Stimulated activated CD8-positive, alpha-beta memory T cell treated with anti-CD3 and anti-CD28 coated beads, Interleukin-2, amount 100 ng/mL, for 1 hour (primary cell): ENCODE measurements around the gene HSPA4.
"Not testable (repeated sequence)": the region's sequence is repeated elsewhere in the genome, so short reads cannot be mapped to it uniquely, and the experiment has no call there.

Experiments used
- DNase-seq, 2 donors: peaks; one replicate each; pipeline ENCODE4 v3.0.0-alpha.2; 2020; ENCODE audit warnings: low read depth in 2 of 2

The HSPA4 gene

DNA sequence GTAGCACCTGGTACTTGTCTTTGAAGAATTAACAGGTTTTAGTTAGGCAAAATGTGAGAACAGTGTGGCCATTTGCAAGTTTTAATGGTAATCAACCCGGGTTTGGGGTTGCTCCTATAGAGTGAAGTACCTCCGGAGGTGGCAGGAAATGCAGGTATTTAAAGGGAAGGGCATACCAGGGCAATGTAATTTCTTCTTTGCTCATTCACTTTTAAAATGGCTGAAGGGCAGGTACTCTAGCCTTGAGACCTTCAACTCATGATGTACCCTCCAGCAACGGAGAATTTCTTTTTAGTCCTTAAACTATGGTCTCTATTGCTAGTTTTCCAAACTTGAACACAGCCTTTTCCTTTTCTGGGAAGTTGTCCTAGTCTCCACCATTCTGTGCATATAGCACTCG lies 1.3 kb upstream of the HSPA4 start:
- no peak for DNase-seq

- DNase-seq = peak in 1 of 2 donors; percentile 2
Observed at GRCh38 chr5:133051061-133051541, 712 bp upstream of the HSPA4 start.

DNA sequence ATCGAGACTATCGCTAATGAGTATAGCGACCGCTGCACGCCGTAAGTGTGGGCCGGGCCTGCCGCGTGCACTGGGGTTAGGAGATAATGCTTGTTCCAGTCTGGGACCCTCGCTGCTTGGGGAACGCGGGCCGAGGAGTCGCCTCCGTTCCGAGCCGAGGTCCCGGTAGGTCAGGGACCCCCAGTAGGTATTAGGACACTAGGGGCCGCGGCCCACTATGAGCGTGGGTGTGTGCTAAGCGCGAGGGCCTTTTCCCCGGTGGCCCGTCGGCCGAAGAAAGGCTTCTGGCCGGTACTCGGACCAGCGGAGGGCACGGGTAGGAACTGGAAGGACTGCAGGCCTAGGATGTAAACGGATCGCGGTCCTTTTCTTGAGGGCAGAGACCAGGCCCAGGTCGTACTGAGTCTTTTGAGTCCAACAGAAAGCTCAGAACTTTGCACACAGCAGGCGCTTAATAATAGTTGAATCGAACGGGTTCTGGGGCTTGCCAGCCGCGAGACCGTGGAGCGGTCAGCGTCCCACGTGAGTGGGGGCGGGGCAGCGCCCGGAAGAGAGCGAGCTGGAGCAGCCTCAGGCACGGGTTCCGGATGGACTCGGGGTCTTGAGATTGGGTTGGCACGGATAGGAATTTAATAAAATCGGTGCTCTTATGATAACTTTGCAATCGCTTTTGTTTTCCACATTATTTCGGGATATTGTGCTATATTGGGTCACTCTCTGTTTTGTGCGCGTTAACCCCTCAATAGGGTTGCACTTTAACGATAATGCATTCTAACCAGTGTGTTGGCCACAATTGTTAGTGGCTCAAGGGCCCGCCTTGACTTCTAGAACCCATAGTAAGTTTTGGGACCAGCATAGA lies 733 bp downstream of the HSPA4 start:
- DNase-seq = peak; percentile 10 to 15

DNA sequence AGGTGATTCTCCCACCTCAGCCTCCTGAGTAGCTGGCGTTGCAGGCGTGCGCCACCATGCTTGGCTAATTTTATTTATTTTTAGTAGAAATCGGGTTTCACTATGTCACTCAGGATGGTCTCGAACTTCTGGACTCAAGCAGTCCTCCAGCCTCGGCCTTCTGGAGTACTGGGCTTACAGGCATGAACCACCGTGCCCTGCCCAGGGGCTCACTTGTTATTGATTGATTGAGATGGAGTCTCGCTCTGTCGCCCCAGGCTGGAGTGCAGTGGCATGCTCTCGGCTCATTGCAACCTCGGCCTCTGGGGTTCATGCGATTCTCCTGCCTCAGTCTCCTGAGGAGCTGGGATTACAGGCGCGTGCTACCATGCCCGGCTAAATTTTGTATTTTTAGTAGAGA lies 1.6 kb downstream of the HSPA4 start:
- DNase-seq = no peak

DNA sequence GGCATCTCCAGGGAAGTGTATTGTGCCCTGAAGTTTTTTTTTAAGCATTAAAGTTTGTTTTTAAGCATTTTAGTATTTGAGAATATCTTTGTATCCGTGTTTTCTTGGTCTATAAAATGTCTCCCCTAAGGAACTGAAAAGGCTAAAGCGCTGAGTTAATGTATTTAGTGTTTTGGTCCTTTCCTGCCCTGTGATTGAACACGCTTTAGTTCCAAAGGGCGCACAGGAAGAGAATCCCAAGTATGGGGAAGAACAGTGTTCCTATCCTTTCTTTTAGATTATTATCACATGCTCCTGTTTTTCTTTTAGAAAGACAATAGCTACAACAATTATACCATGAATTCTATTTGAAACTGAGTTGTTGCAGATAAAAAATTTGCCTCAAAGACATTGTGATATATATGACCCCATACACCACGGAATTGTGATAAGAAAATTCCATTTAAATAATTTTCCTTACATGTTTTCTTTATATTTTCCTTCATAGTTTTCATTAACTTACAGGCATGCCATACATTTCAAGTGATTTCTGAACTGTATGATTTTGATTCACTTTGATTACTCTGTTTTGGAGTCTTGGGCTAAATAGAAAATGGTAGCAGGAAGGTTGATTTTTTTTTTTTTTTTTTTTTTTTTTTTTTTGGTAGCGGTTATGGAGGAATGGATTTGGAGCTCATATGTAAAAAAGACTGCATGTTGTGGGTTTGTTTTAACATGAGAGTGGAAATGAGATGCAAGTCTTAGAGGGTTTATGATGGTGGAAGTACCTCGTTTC lies 3.1 kb downstream of the HSPA4 start:
- DNase-seq = no peak

DNA sequence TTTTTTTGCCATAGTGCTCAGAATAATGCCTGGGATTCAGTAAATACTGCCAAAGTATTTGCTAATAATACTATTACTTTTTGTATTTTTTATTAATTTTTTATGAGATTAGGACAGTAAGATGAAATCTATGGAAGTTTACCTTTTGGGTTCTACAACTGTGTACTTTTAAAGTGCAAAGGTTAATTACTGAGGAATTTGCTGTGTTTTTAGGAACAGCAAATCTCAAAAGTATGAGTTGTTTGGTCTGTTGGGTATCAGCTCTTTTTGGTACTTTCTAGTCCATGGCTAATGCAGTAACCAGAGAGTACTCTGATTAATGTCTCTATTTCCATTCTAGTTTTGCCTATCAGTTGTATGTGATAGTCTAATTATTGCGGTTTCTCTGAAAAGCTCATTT lies 5.1 kb downstream of the HSPA4 start:
- no peak for DNase-seq

- no peak for DNase-seq
Observed at GRCh38 chr5:133059621-133060020, 7.8 kb downstream of the HSPA4 start.

DNA sequence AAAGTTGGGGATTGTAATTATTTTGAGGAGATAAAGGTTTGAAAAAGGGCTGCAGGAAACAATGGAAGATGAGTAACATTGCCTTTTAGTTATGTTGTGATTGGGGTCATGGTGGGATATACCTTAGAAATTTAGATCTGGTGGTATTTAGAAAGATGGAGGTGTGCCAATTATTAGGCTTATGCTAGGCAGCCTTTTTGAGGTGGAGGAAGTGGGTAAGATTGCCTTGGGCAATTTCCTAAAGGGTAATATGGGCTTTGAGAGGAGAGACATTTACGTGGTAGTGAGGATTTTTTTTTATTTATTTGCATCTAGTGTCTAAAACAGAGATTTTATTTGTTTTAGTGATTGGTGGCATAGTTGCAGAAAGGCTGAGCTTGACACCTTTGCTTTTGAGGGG lies 10.5 kb downstream of the HSPA4 start:
- no peak for DNase-seq

GRCh38 chr5:133063965-133064364 lies 12.2 kb downstream of the HSPA4 start:
- no peak for DNase-seq

GRCh38 chr5:133065471-133065870 lies 13.7 kb downstream of the HSPA4 start:
- DNase-seq = no peak

DNA sequence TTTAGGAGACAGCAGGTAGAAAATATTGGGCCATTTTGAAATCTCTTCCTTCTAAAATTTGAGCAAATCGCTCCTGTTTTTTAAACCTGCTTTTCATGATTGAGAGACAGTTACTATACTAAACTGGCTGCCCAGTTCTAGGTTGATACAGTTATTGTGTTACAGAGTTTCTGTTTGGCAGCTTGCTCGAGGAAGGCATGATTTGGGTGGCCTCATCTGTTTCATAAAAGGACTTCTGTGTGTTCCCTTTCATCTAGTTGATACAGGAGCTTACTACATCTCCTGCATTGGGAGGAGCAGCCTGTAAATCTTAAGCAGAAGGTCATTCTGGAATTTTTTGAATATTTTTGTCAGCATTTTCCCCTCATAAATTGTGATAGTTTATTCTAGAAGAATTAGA lies 14.2 kb downstream of the HSPA4 start:
- no peak for DNase-seq

DNA sequence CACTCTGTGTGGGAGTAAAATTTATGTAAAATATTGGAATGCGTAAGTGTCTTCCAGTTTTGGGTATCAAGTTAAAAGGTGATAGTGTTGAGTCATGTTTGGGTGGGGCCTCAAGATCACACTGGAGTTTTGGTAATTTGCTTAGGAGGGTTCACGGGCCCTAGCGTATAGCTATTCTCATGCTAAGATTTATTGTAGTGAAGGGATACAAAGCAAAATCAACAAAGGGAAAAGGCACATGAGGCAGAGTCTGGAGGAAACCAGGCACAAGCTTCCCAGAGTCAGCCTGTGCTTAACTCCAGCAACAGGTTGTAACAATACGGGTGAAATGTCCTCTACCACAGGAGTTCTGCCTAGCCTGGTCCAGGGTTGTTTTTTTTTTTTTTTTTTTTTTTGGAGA lies 20.2 kb downstream of the HSPA4 start:
- no peak for DNase-seq

DNA sequence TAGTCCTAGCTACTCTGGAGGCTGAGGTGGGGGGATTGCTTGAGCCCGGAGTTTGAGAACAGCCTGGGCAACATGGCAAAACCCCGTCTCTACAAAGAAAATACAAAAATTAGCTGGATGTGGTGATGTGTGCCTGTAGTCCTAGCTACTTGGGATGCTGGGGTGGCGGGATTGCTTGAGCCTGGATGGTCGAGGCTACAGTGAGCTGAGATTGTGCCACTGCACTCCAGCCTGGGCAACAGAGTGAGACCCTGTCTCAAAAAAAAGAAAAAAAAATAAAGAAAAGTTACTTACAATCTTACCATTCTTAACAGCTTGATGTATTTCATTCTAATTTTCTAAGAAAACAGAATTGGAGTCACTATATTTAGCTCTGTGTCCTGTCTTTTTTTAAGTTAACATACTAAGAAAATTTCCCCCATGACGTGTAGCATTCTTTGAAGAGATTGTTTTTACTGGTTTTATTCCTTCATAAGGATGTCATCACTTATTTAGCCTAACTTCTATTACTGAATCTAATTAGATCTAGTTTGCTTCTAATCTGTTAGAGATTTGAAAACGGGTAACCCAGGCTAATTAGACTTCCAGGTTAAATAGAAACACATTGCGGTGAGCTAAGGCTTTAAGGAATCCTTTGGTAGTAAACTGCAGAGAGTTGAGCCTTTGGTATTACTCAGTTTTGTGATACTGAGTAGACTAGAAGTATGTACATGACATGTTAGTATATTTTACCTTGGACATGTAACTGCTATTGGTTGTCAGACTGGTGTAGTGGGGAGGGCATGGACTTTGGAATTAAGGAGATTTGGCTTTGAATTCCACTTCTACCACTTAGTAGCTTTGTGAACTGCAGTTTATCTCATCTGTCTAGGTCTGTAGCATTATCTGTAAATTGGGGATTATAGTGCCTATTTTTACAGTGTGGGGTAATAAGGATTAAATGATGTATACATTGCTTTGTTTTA lies 24.0 kb downstream of the HSPA4 start:
- DNase-seq = no peak

DNA sequence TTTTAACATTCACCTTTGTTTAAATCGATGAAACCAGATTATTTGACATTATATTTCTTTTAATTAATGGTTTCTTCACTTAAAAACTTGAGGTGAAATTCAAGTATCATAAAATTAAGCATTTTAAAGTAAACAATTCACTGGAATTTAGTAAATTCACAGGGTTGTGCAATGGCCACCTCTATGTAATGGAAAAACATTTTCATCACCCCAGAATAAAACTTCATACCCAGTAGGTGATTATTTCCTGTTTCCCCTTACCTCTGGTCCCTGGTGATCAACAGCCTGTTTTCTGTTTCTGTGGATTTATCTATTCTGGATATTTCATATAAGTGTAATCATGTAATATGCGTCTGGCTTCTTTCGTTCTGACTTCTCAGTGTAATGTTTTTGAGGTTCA lies 27.2 kb downstream of the HSPA4 start:
- DNase-seq = no peak

DNA sequence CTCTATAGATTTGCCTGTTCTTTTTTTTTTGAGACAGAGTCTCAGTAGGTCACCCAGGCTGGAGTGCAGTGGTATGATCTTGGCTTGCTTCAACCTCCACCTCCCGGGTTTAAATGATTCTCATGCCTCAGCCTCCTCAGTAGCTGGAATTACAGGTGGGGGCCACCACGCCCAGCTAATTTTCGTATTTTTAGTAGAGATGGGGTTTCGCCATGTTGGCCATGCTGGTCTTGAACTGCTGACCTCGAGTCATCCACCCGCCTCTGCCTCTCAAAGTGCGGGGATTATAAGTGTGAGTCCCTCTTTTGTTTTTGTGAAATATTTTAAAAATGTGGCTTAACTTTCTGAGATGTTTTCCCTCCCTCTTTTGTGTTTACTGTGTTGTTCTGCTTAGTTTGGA lies 29.2 kb downstream of the HSPA4 start:
- no peak for DNase-seq

GRCh38 chr5:133081703-133082102 lies 29.9 kb downstream of the HSPA4 start:
- no peak for DNase-seq

GRCh38 chr5:133082128-133082527 lies 30.3 kb downstream of the HSPA4 start:
- DNase-seq = no peak

DNA sequence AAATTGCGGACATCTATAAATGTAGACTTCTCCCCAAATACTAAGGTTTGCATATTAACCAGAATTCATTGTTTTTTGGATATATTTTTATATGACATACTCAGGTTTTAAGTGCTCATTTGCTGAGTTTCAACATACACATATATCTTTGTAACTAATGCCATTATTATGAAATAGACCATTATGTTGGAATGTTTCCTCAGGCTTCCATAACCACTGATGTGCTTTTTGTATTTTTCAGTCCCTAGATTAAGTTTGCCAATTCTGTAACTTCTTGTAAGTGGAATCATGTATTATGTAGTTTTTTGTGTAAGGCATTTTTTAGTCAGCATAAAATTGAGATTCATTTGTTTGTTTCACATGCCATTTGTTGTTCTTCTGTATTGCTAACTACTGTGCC lies 32.1 kb downstream of the HSPA4 start:
- no peak for DNase-seq

DNA sequence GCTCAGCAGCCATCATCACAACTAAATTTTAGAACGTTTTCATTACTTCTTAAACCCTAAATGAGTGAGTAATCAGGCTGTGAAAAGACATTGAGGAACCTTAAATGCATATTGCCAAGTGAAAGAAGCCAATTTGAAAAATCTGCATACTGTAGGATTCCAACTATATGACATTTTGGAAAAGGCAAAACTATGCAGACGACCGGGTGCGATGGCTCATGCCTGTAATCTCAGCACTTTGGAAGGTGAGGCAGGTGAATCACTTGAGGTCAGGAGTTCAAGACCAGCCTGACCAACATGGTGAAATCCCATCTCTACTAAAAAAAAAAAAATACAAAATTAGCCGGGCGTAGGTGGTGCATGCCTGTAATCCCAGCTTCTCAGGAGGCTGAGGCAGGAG lies 33.4 kb downstream of the HSPA4 start:
- DNase-seq = not testable (repeated sequence)

GRCh38 chr5:133086366-133086875 lies 34.6 kb downstream of the HSPA4 start:
- no peak for DNase-seq

DNA sequence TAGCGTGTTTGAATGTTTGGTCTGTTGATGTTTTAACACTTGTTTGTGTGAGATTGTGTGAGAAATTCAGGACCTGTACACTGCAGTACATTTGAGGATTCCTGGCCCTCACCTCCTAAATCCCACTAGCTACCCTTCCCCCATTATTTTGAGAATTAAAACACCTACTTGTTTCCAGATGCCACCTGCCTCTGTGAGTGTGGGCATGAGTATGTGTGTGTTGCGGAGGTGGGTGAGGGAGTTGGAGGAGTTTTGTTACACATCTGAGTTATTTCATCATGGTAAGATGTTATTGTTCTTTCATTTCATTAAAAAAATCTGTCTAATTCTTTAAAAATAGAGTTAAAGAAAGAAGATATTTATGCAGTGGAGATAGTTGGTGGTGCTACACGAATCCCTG lies 36.3 kb downstream of the HSPA4 start:
- no peak for DNase-seq

- DNase-seq = no peak
Observed at GRCh38 chr5:133091034-133091433, 39.2 kb downstream of the HSPA4 start.
